ENCODE results near the gene KRT40. TPM values are rescaled to one million over a fixed set of nuclear protein-coding genes. Genes with fewer than 3 reads are reported as not detected.

The KRT40 gene
- total RNA-seq, 1 experiment from 2014 or later, result not detected

GRCh38 chr17:40975516-40975915 is 8.6 kb downstream of the KRT40 start:
- in situ Hi-C loops (cut with HindIII; ENCODE audit: low pct_unique_long_range_greater_than_20kb, low sequenced_read_pairs), result no loop called here
- POLR2A ChIA-PET, result no interaction called here
- BruUV-seq (replicated peaks), result no TSS peak
- ATAC-seq (no peak), DNase-seq (ENCODE audit: low read depth, low spot score) (no peak)
- H3K4me1 ChIP-seq (ENCODE audit: control insufficient read depth, insufficient read depth, low read length), result no peaks in the 10 kb centered on the region
- no peaks in the 10 kb centered on the region for H3K36me3 ChIP-seq (ENCODE audit: control insufficient read depth, insufficient read depth, low read length)
- H3K27ac ChIP-seq (ENCODE audit: low read length), result no peak overlapping the region
- CTCF ChIA-PET, result no interaction called here
- no peaks in the 10 kb centered on the region for H3K9me3 ChIP-seq (ENCODE audit: control insufficient read depth, insufficient read depth, low read depth, low read length)
- no peak for TF ChIP-seq TCF7L2 (IDR thresholded peaks at IDR 0.05; ENCODE audit: low read depth, low read length)
- TF ChIP-seq, protein P1, sequence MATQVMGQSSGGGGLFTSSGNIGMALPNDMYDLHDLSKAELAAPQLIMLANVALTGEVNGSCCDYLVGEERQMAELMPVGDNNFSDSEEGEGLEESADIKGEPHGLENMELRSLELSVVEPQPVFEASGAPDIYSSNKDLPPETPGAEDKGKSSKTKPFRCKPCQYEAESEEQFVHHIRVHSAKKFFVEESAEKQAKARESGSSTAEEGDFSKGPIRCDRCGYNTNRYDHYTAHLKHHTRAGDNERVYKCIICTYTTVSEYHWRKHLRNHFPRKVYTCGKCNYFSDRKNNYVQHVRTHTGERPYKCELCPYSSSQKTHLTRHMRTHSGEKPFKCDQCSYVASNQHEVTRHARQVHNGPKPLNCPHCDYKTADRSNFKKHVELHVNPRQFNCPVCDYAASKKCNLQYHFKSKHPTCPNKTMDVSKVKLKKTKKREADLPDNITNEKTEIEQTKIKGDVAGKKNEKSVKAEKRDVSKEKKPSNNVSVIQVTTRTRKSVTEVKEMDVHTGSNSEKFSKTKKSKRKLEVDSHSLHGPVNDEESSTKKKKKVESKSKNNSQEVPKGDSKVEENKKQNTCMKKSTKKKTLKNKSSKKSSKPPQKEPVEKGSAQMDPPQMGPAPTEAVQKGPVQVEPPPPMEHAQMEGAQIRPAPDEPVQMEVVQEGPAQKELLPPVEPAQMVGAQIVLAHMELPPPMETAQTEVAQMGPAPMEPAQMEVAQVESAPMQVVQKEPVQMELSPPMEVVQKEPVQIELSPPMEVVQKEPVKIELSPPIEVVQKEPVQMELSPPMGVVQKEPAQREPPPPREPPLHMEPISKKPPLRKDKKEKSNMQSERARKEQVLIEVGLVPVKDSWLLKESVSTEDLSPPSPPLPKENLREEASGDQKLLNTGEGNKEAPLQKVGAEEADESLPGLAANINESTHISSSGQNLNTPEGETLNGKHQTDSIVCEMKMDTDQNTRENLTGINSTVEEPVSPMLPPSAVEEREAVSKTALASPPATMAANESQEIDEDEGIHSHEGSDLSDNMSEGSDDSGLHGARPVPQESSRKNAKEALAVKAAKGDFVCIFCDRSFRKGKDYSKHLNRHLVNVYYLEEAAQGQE (IDR thresholded peaks at IDR 0.05; ENCODE audit: insufficient read depth in 1 of 2, low read depth in 2 of 2, low read length in 1 of 2), result no peak
- TF ChIP-seq SIN3A (IDR thresholded peaks at IDR 0.05; ENCODE audit: borderline replicate concordance, insufficient read depth, low read depth, low read length), result no peak
- no peak for TF ChIP-seq CTCF (IDR thresholded peaks at IDR 0.05)
- TF ChIP-seq POLR2AphosphoS5 (IDR thresholded peaks at IDR 0.05; ENCODE audit: low read depth, low read length), result no peak
- H3K27me3 ChIP-seq (ENCODE audit: control insufficient read depth, insufficient read depth, low read length), result no peaks in the 10 kb centered on the region; the same call in 1 of the 2 replicates
- no peak overlapping the region for H3K4me3 ChIP-seq (ENCODE audit: low read depth in 2 of 2, low read length in 2 of 2)
- intact Hi-C loops (cut with micrococcal nuclease; ENCODE audit: unreplicated experiment), result no loop called here

GRCh38 chr17:40974366-40974765 is 9.8 kb downstream of the KRT40 start:
- BruUV-seq (replicated peaks), result no TSS peak
- H3K4me3 ChIP-seq (ENCODE audit: low read depth in 2 of 2, low read length in 2 of 2), result no peak overlapping the region
- no peak for TF ChIP-seq POLR2AphosphoS5 (IDR thresholded peaks at IDR 0.05; ENCODE audit: low read depth, low read length)
- no peak for TF ChIP-seq SIN3A (IDR thresholded peaks at IDR 0.05; ENCODE audit: borderline replicate concordance, insufficient read depth, low read depth, low read length)
- TF ChIP-seq TCF7L2 (IDR thresholded peaks at IDR 0.05; ENCODE audit: low read depth, low read length), result no peak
- TF ChIP-seq, protein P1 (IDR thresholded peaks at IDR 0.05; ENCODE audit: insufficient read depth in 1 of 2, low read depth in 2 of 2, low read length in 1 of 2), result no peak
- TF ChIP-seq CTCF (IDR thresholded peaks at IDR 0.05), result no peak
- H3K27me3 ChIP-seq (ENCODE audit: control insufficient read depth, insufficient read depth, low read length), result no peaks in the 10 kb centered on the region; the same call in 1 of the 2 replicates
- POLR2A ChIA-PET, result no interaction called here
- ATAC-seq (no peak), DNase-seq (ENCODE audit: low read depth, low spot score) (no peak)
- no peak overlapping the region for H3K27ac ChIP-seq (ENCODE audit: low read length)
- in situ Hi-C loops (cut with HindIII; ENCODE audit: low pct_unique_long_range_greater_than_20kb, low sequenced_read_pairs) (no loop called here), intact Hi-C loops (cut with micrococcal nuclease; ENCODE audit: unreplicated experiment) (no loop called here)
- no peaks in the 10 kb centered on the region for H3K4me1 ChIP-seq (ENCODE audit: control insufficient read depth, insufficient read depth, low read length)
- H3K9me3 ChIP-seq (ENCODE audit: control insufficient read depth, insufficient read depth, low read depth, low read length), result no peaks in the 10 kb centered on the region
- CTCF ChIA-PET, result no interaction called here
- H3K36me3 ChIP-seq (ENCODE audit: control insufficient read depth, insufficient read depth, low read length), result no peaks in the 10 kb centered on the region
